ENCODE measurements around the gene DENND5A.

Gene DENND5A

GRCh38 chr11:9187616-9188015 is 77.5 kb downstream of the DENND5A start:
- no peak overlapping the region for H3K4me3 ChIP-seq (ENCODE audit: low read depth, low read length)
- TF ChIP-seq MYC (IDR thresholded peaks at IDR 0.05; ENCODE audit: low read depth, low read length) (no peak), CTCF (IDR thresholded peaks at IDR 0.05; ENCODE audit: low read depth, low read length) (no peak), POLR2A (IDR thresholded peaks at IDR 0.05; ENCODE audit: extremely low read depth, insufficient read length) (no peak), MAX (IDR thresholded peaks at IDR 0.05; ENCODE audit: low read depth, low read length) (no peak)
- no peak for DNase-seq (ENCODE audit: low read depth)

- H3K4me3 ChIP-seq (ENCODE audit: low read depth, low read length), result no peak overlapping the region
- no peak for TF ChIP-seq CTCF (IDR thresholded peaks at IDR 0.05; ENCODE audit: low read depth, low read length)
- TF ChIP-seq MAX (IDR thresholded peaks at IDR 0.05; ENCODE audit: low read depth, low read length), result no peak
- TF ChIP-seq MYC (IDR thresholded peaks at IDR 0.05; ENCODE audit: low read depth, low read length), result no peak
- TF ChIP-seq POLR2A (IDR thresholded peaks at IDR 0.05; ENCODE audit: extremely low read depth, insufficient read length), result no peak
Observed at GRCh38 chr11:9184516-9184915, 80.6 kb downstream of the DENND5A start.

GRCh38 chr11:9182180-9182871 is 82.8 kb downstream of the DENND5A start:
- no peak overlapping the region for H3K4me3 ChIP-seq (ENCODE audit: low read depth, low read length)
- DNase-seq (ENCODE audit: low read depth), result no peak
- no peak for TF ChIP-seq MYC (IDR thresholded peaks at IDR 0.05; ENCODE audit: low read depth, low read length)
- TF ChIP-seq POLR2A (IDR thresholded peaks at IDR 0.05; ENCODE audit: extremely low read depth, insufficient read length), result no peak
- TF ChIP-seq CTCF (IDR thresholded peaks at IDR 0.05; ENCODE audit: low read depth, low read length), result no peak

More at GRCh38 chr11:9184516-9184915, 80.6 kb downstream of the DENND5A start:
- no peak for DNase-seq (ENCODE audit: low read depth)

GRCh38 chr11:9180784-9181183 is 84.4 kb downstream of the DENND5A start:
- TF ChIP-seq POLR2A (IDR thresholded peaks at IDR 0.05; ENCODE audit: extremely low read depth, insufficient read length) (no peak), MYC (IDR thresholded peaks at IDR 0.05; ENCODE audit: low read depth, low read length) (no peak), CTCF (IDR thresholded peaks at IDR 0.05; ENCODE audit: low read depth, low read length) (no peak), MAX (IDR thresholded peaks at IDR 0.05; ENCODE audit: low read depth, low read length) (no peak)
- no peak for DNase-seq (ENCODE audit: low read depth)
- no peak overlapping the region for H3K4me3 ChIP-seq (ENCODE audit: low read depth, low read length)

GRCh38 chr11:9179141-9179540 is 86.0 kb downstream of the DENND5A start:
- DNase-seq (ENCODE audit: low read depth), result no peak
- TF ChIP-seq CTCF (IDR thresholded peaks at IDR 0.05; ENCODE audit: low read depth, low read length), result no peak
- TF ChIP-seq MAX (IDR thresholded peaks at IDR 0.05; ENCODE audit: low read depth, low read length), result no peak
- no peak for TF ChIP-seq MYC (IDR thresholded peaks at IDR 0.05; ENCODE audit: low read depth, low read length)
- no peak for TF ChIP-seq POLR2A (IDR thresholded peaks at IDR 0.05; ENCODE audit: extremely low read depth, insufficient read length)

More at GRCh38 chr11:9179141-9179540, 86.0 kb downstream of the DENND5A start:
- no peak overlapping the region for H3K4me3 ChIP-seq (ENCODE audit: low read depth, low read length)
